Astrocyte of the cerebellum (primary cell): ENCODE measurements around the gene PLCH2.

Experiments used
- DNase-seq: peaks from one replicate; pipeline ENCODE4 v3.0.0-alpha.2; 2011; ENCODE audit warnings: low read depth
- H3K4me3 ChIP-seq: 2 replicates; pipeline ENCODE4 v1.5.1; 2011; ENCODE audit warnings: mild to moderate bottlenecking, low read depth, low read length, moderate library complexity
- in situ Hi-C: cut with HindIII; loops from 2 replicates; pipeline ENCODE4 v1.10.0; 2017; ENCODE audit warnings: low sequenced_read_pairs
- TF ChIP-seq, protein P1 (sequence below): IDR thresholded peaks from 2 replicates; pipeline ENCODE4 v1.5.1; 2012; ENCODE audit warnings: low read length, low read depth, moderate library complexity, mild to moderate bottlenecking; ENCODE audit errors: missing control alignments

Gene PLCH2

DNA sequence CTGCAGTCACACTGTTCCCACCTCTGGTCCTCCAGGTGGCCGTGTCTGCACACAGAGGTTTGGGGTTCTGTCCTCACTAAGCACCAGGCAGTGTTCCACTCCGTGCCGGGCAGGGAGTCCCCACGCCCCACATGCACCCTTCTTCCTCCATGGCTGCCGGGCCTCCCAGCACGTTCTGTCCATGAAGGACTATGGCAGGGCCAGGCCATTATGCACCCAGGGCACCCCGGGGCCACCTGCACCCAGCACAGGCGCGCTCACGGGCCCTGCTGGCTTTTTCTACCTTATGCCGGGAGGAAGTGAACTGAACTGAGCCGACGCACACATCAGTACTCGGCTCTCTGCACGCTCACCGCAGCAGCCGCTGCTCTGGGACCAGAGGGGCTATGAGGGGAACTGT lies 40.0 kb downstream of the PLCH2 start:
- H3K4me3 ChIP-seq = no peak overlapping the region
- in situ Hi-C loops = loop anchor here (10.0 kb wide), 1 partner anchor 91 kb away; no protein-coding TSS in a partner anchor
- no peak for DNase-seq
- TF ChIP-seq, protein P1, sequence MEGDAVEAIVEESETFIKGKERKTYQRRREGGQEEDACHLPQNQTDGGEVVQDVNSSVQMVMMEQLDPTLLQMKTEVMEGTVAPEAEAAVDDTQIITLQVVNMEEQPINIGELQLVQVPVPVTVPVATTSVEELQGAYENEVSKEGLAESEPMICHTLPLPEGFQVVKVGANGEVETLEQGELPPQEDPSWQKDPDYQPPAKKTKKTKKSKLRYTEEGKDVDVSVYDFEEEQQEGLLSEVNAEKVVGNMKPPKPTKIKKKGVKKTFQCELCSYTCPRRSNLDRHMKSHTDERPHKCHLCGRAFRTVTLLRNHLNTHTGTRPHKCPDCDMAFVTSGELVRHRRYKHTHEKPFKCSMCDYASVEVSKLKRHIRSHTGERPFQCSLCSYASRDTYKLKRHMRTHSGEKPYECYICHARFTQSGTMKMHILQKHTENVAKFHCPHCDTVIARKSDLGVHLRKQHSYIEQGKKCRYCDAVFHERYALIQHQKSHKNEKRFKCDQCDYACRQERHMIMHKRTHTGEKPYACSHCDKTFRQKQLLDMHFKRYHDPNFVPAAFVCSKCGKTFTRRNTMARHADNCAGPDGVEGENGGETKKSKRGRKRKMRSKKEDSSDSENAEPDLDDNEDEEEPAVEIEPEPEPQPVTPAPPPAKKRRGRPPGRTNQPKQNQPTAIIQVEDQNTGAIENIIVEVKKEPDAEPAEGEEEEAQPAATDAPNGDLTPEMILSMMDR = no peak

GRCh38 chr1:2516946-2517345 lies 40.9 kb downstream of the PLCH2 start:
- H3K4me3 ChIP-seq = no peak overlapping the region
- no peak for DNase-seq
- TF ChIP-seq, protein P1 = no peak
- in situ Hi-C loops = loop anchor here (10.0 kb wide), 1 partner anchor 92 kb away; no protein-coding TSS in a partner anchor

GRCh38 chr1:2517966-2518365 lies 41.9 kb downstream of the PLCH2 start:
- TF ChIP-seq, protein P1 = no peak
- no peak overlapping the region for H3K4me3 ChIP-seq
- no peak for DNase-seq
- in situ Hi-C loops = loop anchor here (10.0 kb wide), 1 partner anchor 93 kb away; no protein-coding TSS in a partner anchor

GRCh38 chr1:2518528-2518927 lies 42.4 kb downstream of the PLCH2 start:
- DNase-seq = no peak
- in situ Hi-C loops = loop anchor here (10.0 kb wide), 1 partner anchor 94 kb away; no protein-coding TSS in a partner anchor
- no peak overlapping the region for H3K4me3 ChIP-seq
- TF ChIP-seq, protein P1 = no peak

DNA sequence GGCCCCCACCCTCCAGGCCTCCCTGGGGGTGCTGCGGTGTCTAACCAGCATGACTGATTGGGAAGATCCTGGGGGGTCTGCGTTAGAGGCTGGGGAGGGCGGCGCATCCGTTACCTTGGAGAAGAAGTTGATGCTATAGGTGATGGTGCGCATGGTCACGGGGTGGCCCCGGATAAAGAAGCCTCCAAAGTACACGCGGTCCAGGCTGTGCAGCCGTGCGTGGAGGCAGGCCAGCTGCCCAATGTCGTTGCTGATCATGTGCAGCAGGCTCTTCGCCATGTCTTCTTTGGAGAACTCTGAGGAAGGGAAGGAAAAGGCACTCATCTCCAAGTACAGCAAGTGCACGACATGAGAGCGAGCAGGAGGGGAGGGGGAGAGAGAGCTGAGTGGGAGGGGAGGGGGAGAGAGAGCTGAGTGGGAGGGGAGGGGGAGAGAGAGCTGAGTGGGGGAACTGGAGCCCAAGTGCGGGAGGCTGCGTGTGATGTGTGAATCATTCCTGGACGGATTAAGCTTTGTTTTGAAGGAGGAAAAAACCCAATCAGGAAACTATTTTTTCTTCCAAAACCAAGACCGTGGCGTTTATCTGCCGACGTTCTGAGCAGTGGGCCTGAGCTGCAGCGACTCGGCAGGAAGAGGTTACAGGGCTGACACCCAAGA lies 43.1 kb downstream of the PLCH2 start:
- TF ChIP-seq, protein P1 = no peak
- in situ Hi-C loops = loop anchor here (10.0 kb wide), 1 partner anchor 94 kb away; no protein-coding TSS in a partner anchor
- DNase-seq = no peak
- no peak overlapping the region for H3K4me3 ChIP-seq

DNA sequence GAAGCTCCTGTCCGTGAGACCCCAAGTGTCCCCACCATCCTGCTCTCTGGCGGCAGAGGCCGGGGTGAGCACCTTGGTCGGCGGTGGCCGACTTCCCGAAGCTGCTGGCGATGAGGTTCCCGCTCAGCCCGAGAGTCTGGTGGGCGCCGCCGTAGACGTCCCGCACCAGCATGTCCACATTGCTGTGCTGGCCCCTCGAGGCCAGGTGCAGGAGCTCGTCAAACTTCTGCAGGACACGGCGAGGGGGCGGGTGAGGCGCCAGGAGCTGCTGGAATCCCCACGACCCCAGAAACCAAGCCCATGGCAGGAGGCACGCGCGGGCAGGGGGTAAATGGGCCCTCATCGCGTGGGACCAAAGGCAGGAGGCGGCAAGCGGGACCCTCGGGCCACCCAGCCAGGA lies 43.6 kb downstream of the PLCH2 start:
- in situ Hi-C loops = loop anchor here (10.0 kb wide), 1 partner anchor 95 kb away; no protein-coding TSS in a partner anchor
- DNase-seq = no peak
- TF ChIP-seq, protein P1 = no peak
- no peak overlapping the region for H3K4me3 ChIP-seq
